Adrenal gland (tissue), 5 donors: ENCODE measurements around the gene LIF.

ENCODE experiments used
- CTCF ChIP-seq, 6 experiments: fragments of 450-650 bp in 4 of 6; fragments of 200-600 bp in 2 of 6; sonication (generic) in 1 of 6; IDR thresholded peaks; 1 replicate in 5 of 6; 2 replicates in 1 of 6; pipeline versions ENCODE4 v1.5.1 to v1.8.0; 2016 to 2021; ENCODE audit warnings: antibody characterized with exemption in 6 of 6, mild to moderate bottlenecking in 2 of 6, moderate library complexity in 1 of 6
- POLR2A ChIP-seq, 2 donors: fragments of 450-650 bp; IDR thresholded peaks; one replicate each; pipeline ENCODE4 v1.6.1; 2017; ENCODE audit warnings: antibody characterized with exemption in 2 of 2, mild to moderate bottlenecking in 2 of 2, moderate library complexity in 1 of 2
- donor health status: DM: no; HTN: no; CAD: no.

- TF ChIP-seq CTCF (IDR thresholded peaks at IDR 0.05) (no peak), POLR2A (IDR thresholded peaks at IDR 0.05) (no peak)
These were observed 44.6 kb downstream of the LIF start for GRCh38 chr22:30201945-30202344.
